Left renal pelvis (tissue), 4 donors: Measurements from ENCODE around the gene LAMA5. TPM values are rescaled to one million over a fixed set of nuclear protein-coding genes. Genes with fewer than 3 reads are reported as not detected.
"Not testable (repeated sequence)": the region's sequence is repeated elsewhere in the genome, so short reads cannot be mapped to it uniquely, and the experiment has no call there.

Experiments
- DNase-seq, 4 donors: peaks; one replicate each; pipeline ENCODE4 v3.0.0-alpha.2; 2013; ENCODE audit warnings: low read depth in 4 of 4, low spot score in 3 of 4
- polyA plus RNA-seq, 4 donors: library from polyadenylated mRNA; unstranded; fragments of 120-200 nt; gene quantifications; one replicate each; pipeline ENCODE4 v1.2.1, GENCODE V29; 2013; ENCODE audit not compliant: insufficient read length in 4 of 4

LAMA5 gene
- polyA plus RNA-seq, 4 donors: 32.0 to 182 (median 104) TPM

DNA sequence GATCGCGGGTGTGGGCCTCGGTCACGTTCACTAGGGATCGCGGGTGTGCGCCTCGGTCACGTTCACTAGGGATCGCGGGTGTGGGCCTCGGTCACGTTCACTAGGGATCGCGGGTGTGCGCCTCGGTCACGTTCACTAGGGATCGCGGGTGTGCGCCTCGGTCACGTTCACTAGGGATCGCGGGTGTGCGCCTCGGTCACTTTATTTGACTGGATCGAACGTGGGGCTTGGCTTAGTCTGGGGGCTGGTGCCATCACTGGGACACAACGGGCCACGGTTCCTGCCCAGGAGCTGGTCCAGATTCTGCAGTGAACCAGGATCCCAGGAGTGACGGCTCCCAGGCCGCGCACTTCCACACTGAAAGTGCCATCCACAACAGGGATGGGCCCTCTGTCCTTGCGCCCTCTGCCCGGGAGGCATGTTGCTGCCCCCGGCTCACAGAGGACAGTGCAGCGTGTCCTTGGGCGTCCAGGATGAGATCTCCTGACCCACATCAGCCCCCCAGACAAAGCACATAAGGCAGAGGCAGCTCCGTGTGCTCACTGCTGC is 6.6 kb upstream of the LAMA5 start:
- DNase-seq: not testable (repeated sequence)

DNA sequence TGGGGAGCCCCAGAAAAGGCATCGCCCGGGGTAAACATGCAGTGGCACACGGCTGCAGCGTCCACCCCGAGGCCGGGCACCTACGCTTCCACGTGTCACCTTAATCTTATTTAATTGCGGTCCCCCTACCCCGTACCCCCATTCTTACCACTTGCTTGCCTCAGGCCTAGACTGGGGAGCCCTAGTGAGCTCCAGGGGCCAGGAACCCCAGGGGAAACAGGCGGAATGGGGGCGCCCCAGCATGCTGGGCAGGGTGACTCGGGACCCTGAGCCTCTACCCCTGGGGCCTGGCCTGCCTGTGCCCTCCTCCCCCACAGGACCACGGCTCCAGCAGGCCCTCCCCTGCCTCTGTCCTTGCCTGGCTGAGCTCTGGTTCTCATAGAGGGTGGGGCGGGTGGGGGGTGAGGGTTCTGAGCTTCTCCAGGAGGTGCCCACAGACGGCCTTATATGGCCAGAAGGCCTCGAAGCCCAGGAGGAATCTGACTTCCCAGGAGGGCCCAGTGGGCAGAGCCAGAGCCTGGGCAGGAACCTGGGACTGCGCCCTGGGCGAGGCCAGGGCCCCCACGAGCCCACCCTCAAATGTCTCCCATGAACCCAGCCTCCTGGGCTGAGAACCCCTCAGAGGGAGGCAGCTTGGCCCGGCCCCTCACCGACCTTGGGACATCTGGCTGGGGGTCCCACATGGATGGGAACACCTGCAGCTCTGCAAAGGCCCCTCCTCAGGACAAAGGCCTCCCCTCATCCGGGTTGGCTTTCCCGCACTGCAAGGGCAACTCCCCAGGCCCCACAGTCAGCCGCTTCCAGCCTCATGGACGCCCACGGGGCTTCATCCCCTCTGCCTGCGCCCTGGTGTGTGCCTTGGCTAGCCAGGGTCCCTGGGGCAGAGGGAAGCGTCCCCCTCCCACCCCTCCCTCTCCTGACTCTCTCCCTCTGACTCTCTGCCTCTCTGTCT is 5.2 kb upstream of the LAMA5 start:
- no peak for DNase-seq

GRCh38 chr20:62371588-62372041 is 4.5 kb upstream of the LAMA5 start:
- DNase-seq: no peak

- no peak for DNase-seq
Observed at GRCh38 chr20:62370807-62371587, 3.9 kb upstream of the LAMA5 start.

- DNase-seq: no peak
Observed at GRCh38 chr20:62370115-62370806, 3.1 kb upstream of the LAMA5 start.

DNA sequence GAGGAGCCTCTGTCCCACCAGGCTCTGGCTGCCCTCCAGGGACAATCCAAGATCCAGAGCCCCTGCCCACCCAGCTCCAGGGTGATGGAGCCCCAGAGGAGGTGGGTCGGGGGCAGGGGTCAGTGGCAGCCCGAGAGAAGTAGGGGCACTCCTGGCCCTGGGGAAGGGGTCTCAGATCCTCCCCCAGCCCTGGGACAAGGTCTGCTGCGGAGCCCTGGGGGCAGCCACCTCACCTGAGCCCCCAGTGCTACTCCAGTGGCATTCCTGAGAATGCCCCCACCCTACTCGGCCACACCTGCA is 2.7 kb upstream of the LAMA5 start:
- DNase-seq: no peak

GRCh38 chr20:62368976-62369814 is 2.1 kb upstream of the LAMA5 start:
- DNase-seq: no peak

- no peak for DNase-seq
Observed at GRCh38 chr20:62368392-62368975, 1.4 kb upstream of the LAMA5 start.

GRCh38 chr20:62367633-62368391 is 700 bp upstream of the LAMA5 start:
- DNase-seq: no peak

DNA sequence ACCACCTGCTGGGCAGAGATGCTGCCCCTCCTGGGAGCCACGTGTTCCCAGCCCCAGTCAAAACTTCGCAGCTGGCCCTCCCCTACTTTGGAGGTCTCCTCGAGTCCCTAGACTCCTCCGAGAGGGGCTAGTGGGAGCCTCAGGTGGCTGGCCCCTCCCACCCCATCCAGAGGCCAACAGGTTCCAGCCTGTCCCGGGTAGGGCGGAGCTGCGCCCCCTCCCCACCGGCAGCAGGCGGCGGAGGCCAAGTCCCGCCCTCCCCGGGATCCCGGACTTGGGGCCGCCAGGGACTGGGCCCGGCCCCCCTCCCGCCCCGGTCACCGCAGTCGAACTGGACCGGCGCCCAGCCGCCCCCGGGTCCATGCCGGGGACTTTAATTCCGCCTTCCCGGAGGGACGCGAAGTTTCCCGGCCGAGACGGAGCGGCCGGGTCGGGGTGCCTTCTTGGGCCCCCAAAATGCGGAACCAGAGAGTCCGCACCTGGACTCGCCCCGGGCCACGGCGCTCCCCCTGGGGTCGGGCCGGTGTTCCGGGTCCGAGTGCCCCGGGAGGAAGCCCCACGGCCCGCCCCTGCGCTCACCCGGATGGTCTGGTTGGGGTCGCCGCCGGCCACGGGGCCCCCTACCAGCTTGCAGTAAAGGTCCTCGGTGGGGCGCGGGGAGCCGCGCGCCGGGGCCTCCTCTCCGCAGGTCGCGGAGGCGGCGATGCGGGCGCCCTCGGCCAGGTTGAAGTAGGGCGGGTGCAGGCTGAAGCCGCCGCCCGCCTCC is 559 bp downstream of the LAMA5 start:
- no peak for DNase-seq

- no peak for DNase-seq
Observed at GRCh38 chr20:62365814-62366369, 1.2 kb downstream of the LAMA5 start.

- DNase-seq: no peak
Observed at GRCh38 chr20:62364911-62365736, 2.0 kb downstream of the LAMA5 start.

DNA sequence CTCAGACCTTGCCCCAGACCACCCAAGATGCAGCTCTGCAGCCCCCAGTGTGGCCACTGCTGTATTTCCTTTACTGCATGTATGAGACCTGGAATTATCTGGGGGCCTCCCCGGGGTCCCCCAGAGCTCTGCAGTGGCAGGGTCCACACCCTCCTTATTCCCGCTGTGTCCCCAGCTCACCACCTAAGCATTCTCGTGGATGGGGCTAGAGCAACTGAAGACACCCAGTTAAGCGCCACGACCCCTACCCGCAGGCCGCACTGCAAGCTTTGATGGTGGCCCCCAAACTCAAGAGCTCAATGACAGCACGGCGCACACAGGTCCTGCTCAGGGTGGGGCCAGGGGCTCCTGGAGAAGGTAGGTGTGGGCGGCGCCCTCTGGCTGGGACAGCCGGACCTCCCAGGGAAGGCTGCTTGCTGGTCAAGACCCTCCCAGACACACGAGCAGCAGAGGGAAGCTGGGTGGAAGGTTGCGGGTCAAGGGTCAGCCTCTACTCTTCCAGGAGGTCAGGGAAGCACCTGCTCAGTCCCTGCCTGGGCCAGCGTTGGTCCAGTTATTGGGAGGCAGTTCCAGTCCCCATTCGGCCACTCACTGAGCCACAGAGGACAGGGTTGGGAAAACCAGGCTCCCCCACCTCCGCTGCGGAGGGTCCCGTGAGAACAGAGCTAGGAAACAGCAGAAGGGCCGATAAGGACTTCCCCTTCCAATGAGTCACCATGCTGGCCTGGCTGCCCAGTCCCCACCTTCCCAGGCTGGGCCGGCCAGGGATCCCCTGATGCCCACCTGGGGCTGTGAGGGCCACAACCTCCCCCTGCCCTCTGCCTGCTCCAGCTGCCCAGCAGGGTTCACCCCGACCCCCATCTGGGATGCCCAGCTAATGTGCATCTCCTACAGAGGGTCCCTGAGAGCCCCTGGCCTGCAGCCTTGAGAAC is 2.9 kb downstream of the LAMA5 start:
- DNase-seq: no peak

DNA sequence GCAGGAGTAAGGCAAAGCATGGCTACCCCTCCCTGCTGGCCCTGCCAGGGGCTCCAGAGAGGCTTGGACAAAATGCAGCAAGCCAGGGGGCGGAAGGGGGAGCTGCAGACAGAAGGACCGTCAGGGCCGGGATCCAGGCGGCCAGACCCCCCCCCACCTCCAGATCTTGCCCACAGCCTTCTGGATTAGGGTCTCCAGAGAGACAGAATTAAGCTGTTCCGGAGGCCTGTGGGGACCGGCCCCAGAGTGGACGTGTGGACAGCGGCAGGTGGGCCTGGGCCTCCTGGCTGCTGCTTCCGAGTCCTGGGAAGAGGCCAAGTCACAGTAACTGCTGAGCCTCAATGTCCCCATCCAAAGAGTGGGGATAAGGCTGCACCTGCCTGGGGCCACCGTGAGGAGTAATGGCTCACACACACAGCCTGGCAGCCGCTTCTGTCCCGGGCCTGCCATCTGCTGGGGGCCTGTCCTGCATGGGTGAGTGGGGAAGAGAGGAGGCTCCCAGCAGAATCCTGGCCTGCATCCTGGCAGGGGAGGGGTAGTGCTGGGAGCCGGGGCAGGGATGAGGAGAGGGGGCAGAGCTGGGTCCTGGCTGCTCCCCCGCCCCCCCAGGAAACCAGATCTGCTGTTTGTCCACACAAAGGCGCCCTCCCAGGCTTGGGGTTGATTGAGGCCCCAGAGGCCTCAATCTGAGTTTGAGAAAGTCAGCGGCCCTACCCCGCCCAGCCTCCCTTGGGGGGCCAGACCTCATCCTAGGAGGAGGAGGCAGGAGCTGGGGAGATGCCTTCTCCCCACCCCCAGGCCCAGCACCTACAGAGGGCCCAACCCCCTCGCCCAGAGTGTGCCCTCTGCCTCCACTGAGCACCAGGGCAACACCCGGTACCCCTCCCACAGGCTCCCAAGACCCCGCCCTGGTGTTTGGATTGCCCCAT is 3.9 kb downstream of the LAMA5 start:
- no peak for DNase-seq

- no peak for DNase-seq
Observed at GRCh38 chr20:62362590-62362940, 4.5 kb downstream of the LAMA5 start.
